SK-MEL-5 (cell line): ENCODE results near the gene IRF7. TPM values are rescaled to one million over a fixed set of nuclear protein-coding genes. Genes with fewer than 3 reads are reported as not detected.

Source experiments
- DNase-seq: peaks from one replicate; pipeline ENCODE4 v3.0.0-alpha.2; 2016; ENCODE audit warnings: low read depth, low spot score
- in situ Hi-C: cut with HindIII; loops from 2 replicates; pipeline ENCODE4 v1.10.0; 2016; ENCODE audit warnings: low sequenced_read_pairs, high pct_unique_total_duplicates, low pct_unique_long_range_greater_than_20kb
- total RNA-seq: library from RNA; depleted of rRNA; stranded (reverse); fragments of >200 nt; shearing (Covaris generic); gene quantifications from 2 replicates; pipeline ENCODE4 v1.2.3, GENCODE V29; 2014

IRF7 gene
- total RNA-seq, 1 experiment from 2014 or later: 3.7 TPM

DNA sequence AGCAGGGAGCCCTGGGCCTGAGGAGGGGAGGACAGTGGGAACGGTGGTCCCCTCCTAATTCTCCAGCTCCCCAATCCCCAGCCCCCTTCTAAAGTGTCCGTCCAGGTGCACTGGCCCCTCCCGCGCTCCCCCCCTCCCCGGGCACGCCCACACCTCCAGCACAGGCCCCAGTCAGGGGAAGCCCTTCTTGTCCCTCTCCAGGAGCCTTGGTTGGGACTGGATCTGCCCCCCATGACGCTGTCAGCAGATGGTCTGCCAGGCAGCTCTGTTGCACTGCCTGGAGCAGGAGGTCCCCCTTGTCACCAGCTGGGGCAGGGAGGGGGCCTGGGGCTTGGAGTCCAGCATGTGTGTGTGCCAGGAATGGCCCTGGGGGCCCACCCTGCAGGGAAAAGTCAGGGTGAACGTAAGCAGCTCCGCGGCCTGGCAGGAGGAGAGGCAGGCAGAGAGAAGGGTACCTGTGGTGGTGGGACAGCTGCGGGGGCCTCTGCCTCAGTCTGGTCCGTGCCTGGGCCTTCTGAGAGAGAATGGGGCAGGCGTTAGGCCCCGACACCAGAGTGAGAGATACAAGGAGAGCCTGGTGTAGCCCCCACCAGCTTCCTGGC, 1.6 kb downstream of the IRF7 start:
- in situ Hi-C loops: no loop called here
- no peak for DNase-seq

DNA sequence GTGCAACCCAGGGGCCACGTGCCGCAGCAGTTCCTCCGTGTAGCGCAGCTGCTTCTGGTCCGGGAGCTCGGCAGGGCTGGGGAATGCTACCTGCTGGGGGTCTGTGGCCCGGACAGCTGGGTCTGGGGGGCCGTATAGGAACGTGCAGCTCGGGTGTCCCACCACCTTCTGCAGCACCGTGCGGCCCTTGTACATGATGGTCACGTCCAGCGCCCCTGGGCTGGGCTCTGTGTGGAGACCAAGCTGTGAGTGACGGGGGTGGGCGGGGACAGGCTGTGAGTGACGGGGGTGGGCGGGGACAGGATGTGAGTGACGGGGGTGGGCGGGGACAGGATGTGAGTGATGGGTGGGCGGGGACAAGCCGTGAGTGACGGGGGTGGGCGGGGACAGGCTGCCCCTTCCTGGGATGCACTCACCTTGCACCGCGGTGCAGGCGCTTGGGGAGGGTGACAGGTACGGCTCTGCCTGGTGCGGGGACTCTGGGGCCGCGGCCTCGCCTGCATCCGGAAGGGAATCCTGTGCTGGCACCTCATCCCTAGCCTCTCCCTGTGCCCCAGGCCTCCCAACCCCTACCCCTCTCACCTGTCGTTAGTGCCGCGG, 2.3 kb downstream of the IRF7 start:
- peak; percentile 67 for DNase-seq
- in situ Hi-C loops: no loop called here

DNA sequence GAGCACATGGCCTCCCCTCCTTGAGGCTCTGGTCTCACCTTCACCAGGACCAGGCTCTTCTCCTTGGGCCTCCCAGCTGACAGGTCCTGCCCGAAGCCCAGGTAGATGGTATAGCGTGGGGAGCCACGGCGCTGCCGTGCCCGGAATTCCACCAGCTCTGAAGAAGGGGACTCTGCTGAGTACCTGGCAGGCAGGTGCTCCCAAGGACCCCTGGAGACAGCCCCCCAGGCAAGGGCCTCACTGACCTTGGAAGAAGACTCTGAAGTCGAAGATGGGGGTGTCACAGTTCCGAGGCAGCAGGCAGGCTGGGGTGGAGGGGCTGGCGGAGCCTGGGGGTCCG, 2.8 kb downstream of the IRF7 start:
- in situ Hi-C loops: no loop called here
- DNase-seq: no peak

DNA sequence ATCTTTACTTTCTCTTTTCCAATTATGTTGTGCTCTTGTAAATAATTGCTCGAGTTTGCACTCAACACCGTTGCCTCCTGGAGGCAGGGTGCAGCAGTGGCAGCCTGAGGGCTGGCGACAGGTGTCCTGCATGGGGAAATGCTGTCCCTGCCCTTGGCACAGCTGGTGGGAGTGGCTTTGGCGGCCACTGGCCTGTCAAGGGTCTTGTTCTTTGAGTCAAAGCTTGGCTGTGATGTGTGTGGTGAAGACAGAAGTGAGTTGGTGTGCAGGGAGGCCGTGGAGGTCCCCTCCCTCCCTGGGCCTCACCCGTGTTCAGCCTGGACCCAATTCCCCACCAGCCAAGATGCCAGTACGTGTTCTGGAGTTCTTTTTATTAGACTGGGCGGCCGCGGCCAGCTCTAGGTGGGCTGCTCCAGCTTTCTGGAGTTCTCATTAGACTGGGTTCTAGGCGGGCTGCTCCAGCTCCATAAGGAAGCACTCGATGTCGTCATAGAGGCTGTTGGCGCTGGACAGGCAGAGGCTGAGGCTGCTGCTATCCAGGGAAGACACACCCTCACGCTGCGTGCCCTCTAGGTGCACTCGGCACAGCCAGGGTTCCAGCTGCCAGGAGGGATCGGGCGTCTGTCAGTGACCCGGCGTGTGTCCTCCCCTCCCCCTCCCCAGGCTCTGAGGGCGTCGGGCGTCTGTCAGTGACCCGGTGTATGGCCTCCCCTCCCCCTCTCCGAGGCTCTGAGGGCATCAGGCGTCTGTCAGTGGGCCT, 3.4 kb downstream of the IRF7 start:
- in situ Hi-C loops: no loop called here
- no peak for DNase-seq

DNA sequence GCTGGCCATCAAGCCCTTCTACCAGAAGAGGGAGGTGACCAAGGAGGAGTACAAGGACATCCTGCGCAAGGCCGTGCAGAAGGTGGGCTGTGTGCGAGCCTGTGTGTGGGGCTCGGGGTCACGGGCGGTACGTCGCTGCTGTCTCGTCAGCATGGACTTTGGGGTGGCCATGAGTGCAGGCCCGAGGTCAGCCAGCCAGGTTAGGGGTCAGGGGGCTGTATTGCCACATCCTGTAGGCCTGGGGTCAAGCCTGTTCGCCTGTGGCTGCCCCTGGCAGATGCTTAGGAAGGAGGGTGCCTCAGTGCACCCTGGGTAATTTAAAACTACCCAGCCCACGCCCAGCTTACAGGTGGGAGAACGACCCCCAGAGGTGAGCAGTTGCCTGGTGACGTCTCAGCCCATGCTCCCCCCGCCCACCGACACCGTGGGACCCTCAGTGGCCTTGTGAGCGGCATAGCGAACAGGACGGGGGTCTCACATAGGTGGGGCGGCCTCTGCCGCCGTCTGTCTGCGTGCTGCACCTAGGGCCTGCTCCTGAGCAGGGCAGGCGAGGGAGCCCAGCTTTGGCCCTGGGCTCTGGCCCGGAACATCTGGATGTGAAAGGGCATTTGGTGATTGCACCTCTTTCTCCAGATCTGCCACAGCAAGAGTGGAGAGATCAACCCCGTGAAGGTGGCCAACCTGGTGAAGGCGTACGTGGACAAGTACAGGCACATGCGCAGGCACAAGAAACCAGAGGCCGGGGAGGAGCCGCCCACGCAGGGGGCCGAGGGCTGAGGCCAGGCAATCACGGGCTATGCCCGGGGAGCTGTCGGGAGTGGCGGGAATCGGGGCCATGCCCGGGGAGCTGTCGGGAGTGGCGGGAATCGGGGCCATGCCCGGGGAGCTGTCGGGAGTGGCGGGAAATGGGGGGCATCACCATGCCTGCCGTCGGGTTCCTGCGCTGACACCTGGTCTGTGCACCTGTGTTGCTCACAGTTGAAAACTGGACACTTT, 4.5 kb downstream of the IRF7 start:
- DNase-seq: no peak
- in situ Hi-C loops: no loop called here

DNA sequence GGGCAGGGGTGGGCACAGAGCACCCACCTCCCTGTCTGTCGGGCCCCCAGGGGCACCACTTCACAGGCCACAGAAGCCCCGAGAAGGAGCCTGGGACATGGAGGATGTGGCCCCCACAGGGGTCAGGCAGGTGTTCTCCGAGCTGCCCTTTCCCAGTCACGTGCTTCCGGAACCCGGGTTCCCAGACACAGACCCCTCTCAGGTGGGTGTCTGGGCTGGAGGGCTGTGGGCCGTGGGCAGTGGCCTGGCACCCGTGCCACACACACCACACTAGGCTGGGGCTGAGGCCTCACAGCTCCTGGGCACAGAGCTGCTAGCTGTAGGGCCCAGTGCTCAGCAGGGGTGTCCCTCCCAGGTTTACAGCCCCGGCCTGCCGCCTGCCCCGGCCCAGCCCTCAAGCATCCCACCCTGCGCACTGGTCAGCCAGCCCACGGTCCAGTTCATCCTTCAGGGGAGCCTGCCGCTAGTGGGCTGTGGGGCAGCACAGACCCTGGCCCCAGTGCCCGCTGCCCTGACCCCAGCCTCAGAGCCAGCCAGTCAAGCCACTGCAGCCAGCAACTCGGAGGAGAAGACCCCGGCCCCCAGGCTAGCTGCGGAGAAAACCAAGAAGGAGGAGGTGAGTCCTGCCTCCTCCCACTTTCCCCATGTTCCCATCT, 5.5 kb downstream of the IRF7 start:
- no peak for DNase-seq
- in situ Hi-C loops: no loop called here

DNA sequence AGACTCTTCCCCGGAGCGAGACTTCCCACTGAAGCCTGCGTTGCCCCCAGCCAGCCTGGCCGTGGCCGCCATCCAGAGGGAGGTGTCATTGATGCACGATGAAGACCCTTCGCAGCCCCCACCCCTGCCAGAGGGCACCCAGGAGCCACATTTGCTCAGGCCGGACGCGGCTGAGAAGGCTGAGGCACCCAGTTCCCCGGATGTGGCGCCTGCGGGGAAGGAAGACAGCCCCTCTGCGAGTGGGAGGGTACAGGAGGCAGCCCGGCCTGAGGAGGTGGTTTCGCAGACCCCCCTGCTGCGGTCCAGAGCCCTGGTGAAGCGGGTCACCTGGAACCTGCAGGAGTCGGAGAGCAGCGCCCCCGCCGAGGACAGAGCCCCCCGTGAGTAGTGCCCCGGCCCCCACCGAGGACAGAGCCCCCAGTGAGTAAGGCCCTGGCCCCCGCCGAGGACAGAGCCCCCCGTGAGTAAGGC, 6.4 kb downstream of the IRF7 start:
- no peak for DNase-seq
- in situ Hi-C loops: no loop called here

DNA sequence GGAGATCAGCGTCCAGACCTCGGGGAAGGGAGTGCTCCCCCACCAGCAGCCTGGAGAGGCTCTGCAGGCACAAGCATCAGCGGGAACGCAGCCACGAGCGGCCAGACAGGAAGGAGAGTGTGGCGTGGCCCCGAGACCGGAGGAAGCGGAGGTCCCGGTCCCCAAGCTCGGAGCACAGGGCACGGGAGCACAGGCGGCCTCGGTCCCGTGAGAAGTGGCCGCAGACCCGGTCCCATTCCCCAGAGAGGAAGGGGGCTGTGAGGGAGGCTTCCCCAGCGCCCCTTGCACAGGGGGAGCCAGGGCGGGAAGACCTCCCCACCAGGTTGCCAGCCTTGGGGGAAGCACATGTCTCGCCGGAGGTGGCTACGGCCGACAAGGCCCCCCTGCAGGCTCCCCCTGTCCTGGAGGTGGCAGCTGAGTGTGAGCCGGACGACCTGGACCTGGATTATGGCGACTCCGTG, 6.9 kb downstream of the IRF7 start:
- in situ Hi-C loops: no loop called here
- DNase-seq: no peak

DNA sequence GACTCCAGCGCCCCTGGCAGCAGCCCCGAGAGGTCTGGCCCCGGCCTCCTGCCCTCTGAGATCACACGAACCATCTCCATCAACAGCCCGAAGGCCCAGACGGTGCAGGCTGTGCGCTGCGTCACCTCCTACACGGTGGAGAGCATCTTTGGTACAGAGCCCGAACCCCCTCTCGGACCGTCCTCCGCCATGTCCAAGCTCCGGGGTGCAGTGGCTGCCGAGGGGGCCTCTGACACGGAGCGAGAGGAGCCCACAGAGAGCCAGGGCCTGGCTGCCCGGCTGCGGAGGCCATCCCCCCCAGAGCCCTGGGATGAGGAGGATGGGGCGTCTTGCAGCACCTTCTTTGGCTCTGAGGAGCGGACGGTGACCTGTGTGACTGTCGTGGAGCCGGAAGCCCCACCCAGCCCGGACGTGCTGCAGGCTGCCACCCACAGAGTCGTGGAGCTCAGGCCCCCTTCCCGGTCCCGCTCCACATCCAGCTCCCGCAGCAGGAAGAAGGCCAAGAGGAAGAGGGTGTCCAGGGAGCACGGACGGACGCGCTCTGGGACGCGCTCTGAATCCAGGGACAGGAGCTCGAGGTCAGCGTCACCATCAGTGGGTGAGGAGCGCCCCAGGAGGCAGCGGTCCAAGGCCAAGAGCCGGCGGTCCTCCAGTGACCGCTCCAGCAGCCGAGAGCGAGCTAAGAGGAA, 7.6 kb downstream of the IRF7 start:
- no peak for DNase-seq
- in situ Hi-C loops: no loop called here

DNA sequence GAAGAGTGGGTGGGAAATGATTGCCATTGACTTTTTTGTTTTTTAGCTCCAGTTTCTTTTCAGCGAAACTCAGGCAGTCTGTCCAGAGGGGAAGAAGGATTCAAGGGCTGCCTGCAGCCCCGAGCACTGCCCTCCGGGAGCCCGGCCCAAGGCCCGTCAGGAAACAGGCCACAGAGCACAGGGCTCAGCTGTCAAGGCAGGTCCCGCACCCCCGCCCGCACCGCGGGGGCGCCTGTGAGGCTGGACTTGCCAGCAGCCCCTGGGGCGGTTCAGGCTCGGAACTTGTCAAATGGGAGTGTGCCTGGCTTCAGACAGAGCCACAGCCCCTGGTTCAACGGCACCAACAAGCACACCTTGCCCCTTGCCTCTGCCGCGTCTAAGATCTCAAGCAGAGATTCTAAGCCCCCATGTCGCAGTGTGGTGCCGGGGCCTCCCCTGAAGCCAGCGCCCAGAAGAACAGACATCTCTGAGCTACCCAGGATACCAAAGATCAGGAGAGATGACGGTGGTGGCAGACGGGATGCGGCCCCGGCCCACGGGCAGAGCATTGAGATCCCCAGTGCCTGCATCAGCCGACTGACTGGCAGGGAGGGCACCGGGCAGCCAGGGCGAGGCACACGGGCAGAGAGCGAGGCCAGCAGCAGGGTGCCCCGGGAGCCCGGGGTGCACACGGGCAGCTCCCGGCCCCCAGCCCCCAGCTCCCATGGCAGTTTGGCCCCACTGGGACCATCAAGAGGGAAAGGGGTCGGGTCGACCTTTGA, 8.6 kb downstream of the IRF7 start:
- no peak for DNase-seq
- in situ Hi-C loops: no loop called here

DNA sequence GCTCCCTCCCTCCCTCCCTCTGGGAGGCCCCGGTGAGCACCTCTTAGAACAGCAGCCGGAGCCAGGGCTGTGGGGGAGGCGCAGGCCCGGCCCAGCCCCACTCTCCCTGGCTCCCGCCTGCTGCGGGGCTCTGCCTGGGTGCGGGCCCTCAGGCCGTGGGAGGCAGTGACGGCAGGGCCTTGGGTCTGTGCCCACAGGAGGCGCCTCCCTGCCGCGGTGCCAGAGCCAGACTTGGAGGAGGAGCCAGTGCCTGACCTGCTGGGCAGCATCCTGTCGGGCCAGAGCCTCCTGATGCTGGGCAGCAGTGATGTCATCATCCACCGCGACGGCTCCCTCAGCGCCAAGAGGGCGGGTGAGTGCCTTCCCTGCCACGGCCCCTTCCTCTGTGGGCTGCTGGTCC, 9.5 kb downstream of the IRF7 start:
- in situ Hi-C loops: no loop called here
- no peak for DNase-seq

DNA sequence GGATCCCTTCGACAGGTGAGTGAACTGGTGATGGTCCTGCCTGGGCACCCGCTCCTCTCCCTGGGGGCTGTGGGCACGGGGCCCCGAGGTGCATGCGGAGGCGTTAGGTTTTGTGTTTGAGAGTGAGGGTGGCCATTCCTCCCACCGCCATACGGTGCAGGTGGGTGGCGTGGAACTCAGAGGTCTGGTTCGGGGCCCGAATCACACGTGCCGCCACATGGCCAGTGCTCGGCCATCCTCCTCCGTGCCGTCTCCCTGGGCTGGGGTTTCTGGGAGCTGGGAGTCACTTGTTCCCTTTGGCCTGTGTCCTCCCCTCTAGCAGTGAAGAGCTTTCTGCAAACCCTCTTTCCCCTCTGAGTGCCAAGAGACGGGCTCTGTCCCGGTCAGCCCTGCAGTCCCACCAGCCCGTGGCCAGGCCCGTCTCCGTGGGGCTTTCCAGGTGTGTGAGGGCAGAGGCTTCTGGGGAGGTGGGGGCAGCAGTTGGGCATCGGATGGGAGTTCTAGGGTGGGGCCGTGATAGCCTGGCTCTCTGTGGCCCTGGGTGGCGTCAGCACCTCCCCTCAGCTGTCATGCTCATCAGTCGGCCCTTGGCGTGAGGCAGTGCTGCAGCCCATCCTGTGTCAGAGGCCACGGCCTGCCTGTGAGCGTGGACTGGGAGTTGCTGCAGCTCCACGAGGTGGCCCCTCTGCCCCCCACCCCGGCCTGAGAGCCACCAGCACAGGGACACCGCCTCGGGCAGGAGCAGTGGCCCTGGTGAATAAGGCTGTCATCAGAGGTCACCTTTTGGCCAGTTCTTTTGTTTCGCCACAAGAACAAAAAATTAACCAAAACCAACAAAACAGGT, 10.2 kb downstream of the IRF7 start:
- no peak for DNase-seq
- in situ Hi-C loops: no loop called here

DNA sequence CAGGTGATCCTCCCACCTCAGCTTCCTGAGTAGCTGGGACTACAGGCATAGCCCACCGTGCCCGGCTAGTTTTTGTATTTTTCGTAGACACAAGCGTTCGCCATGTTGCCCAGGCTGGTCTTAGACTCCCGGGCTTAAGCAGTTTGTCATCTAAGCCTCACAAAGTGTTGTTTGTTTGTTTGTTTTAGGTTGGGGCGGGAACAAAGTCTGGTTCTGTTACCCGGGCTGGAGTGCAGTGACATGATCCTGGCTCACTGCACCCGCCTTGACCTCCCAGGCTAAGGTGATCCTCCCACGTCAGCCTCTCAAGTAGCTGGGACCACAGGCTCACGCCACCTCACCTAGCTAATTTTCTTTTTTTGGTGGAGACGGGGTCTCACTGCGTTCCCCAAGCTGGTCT, 12.6 kb downstream of the IRF7 start:
- no peak for DNase-seq

DNA sequence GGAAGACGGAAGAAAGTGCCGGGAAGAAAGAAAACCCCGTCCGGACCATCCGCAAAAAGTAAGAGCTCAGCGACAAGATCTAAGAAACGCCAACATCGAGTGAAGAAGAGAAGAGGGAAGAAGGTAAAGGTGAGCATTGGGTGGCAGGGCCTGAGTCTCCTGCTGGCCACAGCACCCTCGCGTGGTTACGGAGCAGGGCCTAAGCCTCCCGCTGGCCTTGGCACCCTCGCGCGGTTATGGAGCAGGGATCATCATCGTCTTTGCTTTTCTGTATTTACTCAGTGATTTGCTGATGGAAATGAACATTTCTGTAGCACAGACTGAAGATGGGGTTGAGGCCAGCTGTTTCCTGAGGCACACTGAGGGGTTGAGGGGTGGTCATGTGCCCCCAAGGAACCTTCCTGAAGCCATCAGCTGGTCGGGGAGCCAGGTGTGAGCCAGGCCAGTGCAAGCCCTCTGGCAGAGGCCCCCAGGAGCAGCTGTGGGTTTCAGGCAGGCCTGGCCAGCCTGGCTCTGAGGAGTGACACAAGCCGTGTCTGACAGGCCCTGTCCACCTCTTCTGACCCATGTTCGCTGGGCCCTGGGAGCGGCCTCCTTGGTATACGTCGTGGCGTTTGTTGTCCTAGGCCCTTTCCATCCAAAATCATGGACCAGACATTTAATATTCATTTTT, 14.0 kb downstream of the IRF7 start:
- in situ Hi-C loops: no loop called here
- no peak for DNase-seq

More for the DNA sequence above, 12.6 kb downstream of the IRF7 start:
- in situ Hi-C loops: no loop called here
